ENCODE results near the gene P2RX1.

Gene P2RX1

DNA sequence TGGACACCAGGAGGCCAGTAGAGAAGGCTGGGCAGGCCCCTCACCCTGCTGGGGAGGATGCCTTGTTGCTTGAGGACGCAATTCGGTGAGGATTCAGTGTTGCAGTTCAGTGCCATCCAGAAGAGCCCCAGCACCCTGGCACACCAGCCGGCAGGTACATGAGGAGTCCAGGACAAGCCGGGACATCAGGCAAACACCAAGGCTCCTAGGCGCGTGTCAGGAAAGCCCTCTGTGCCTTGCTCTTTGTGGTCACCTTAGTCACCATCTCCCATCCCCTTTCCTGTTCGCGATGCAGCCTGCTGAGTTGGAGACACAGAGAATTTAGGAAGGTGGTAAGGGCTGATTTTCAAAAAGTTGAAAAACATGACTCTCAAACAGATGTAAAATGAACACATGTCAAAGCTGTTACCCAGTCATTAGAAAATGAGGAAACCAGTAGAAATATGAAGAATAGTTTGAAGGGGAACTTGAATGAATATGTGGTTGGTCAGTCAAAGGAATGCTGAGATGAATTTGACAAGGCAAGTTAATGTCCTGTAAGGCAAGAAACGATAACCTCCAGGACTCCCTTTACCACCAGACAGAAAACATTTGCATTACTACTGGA lies 67.9 kb downstream of the P2RX1 start:
- DNase-seq = peak; percentile 33

DNA sequence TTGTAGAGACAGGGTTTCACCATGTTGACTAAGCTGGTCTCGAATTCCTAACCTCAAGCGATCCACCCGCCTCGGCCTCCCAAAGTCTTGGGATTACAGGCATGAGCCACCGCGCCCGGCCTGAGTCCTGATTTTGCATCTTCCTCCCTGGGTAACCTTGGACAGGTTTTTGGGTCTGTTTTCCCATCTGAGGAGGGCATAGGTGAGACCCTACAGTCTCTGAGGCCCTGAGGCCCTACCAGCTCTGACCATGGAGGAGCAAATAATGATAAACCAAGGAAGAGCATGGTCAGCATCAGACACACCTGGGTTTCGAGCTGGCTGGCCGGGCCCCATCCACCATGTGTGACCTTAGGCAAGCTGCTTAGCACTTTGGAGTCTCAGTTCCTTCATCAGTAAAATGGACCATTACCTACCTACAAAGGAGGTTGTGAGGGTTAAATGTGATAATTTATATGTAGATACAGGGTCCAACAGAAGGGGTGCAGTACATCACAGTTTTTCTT lies 69.0 kb downstream of the P2RX1 start:
- no peak for DNase-seq
